Measurements from ENCODE around the gene MARK2. TPM values are rescaled to one million over a fixed set of nuclear protein-coding genes. Genes with fewer than 3 reads are reported as not detected.

MARK2 gene
- total RNA-seq, 2 experiments from 2014 or later = 18.4 to 21.0 TPM

DNA sequence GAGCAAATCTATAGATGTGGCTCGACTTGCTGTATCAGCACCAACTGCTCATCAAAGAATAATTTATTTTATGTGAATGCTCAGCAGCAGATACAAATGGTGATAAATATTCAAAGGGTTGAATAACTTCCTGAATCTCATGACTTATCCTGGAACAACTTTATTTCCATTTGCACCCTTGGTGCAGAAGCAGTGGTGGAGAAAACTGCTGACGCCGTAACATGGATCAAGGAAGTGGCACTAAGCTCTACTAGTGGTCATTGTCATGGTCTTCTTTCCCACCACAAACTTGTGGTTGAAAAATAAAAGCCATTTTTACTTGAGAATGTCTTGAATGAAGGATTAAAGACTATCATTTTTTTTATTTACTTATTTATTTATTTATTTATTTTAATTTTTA, 14.6 kb downstream of the MARK2 start:
- H3K9me3 Mint-ChIP-seq = no peaks in the 10 kb centered on the region
- peaks cover 63% of the 10 kb centered on the region for H3K4me1 ChIP-seq (ENCODE audit: insufficient read depth, low read length)
- no peaks in the 10 kb centered on the region for H3K27me3 Mint-ChIP-seq
- peaks cover 52% of the 10 kb centered on the region for H3K36me3 Mint-ChIP-seq (ENCODE audit: low read depth)
- no peaks in the 10 kb centered on the region for H3K27me3 ChIP-seq (ENCODE audit: control insufficient read depth in 1 of 2, insufficient read depth in 2 of 2, low read length in 2 of 2)
- H3K4me3 ChIP-seq (ENCODE audit: low read length) = no peak overlapping the region
- peaks cover 62% of the 10 kb centered on the region for H3K4me1 Mint-ChIP-seq (ENCODE audit: low read depth)
- no peak overlapping the region for H3K4me3 Mint-ChIP-seq
- TF ChIP-seq, protein P1, sequence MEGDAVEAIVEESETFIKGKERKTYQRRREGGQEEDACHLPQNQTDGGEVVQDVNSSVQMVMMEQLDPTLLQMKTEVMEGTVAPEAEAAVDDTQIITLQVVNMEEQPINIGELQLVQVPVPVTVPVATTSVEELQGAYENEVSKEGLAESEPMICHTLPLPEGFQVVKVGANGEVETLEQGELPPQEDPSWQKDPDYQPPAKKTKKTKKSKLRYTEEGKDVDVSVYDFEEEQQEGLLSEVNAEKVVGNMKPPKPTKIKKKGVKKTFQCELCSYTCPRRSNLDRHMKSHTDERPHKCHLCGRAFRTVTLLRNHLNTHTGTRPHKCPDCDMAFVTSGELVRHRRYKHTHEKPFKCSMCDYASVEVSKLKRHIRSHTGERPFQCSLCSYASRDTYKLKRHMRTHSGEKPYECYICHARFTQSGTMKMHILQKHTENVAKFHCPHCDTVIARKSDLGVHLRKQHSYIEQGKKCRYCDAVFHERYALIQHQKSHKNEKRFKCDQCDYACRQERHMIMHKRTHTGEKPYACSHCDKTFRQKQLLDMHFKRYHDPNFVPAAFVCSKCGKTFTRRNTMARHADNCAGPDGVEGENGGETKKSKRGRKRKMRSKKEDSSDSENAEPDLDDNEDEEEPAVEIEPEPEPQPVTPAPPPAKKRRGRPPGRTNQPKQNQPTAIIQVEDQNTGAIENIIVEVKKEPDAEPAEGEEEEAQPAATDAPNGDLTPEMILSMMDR (IDR thresholded peaks at IDR 0.05) = no peak
- peaks cover 11% of the 10 kb centered on the region for H3K36me3 ChIP-seq (ENCODE audit: insufficient read depth, low read length)
- intact Hi-C loops (cut with DNase I, micrococcal nuclease) = no loop called here
- H3K27ac ChIP-seq (ENCODE audit: low read depth in 1 of 2, low read length in 2 of 2) = no peak overlapping the region
- CTCF ChIA-PET = interaction anchor here (0.7 kb wide), 1 partner anchor 29 kb away, joined by 3 read pairs; no protein-coding TSS in a partner anchor
- POLR2A ChIA-PET = interaction anchor here (1.1 to 1.8 kb wide), 2 partner anchors 35 to 38 kb away, joined by 3 to 5 read pairs; no protein-coding TSS in a partner anchor
- H3K9me3 ChIP-seq (ENCODE audit: control insufficient read depth in 1 of 2, insufficient read depth in 1 of 2, low read length in 2 of 2) = no peaks in the 10 kb centered on the region
- no peak for DNase-seq
- H3K27ac Mint-ChIP-seq = peak overlapping the region; percentile 81
- no peak for ATAC-seq (ENCODE audit: poor library complexity)

DNA sequence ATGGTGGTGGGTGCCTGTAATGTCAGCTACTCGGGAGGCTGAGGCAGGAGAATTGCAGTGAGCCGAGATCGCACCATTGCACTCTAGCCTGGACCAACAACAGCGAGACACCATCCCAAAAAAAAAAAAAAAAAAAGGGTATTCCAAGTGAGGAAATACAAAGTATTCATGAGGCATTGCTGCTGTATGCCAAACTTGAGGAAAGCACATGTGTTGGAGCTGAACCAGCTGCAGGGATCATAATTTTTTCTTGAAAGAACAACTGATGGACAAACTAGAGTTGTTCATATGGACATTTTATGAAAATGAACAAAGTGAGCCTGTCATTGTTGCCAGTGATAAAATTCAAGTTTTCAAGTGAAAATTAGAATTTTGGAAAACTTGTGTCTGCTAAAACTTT, 15.8 kb downstream of the MARK2 start:
- ATAC-seq (ENCODE audit: poor library complexity) (no peak), DNase-seq (no peak)
- Histone ChIP-seq H3K9me3 (ENCODE audit: control insufficient read depth in 1 of 2, insufficient read depth in 1 of 2, low read length in 2 of 2) (no peaks in the 10 kb centered on the region), H3K4me1 (ENCODE audit: insufficient read depth, low read length) (peaks cover 58% of the 10 kb centered on the region), H3K27ac (ENCODE audit: low read depth in 1 of 2, low read length in 2 of 2) (no peak overlapping the region), H3K27me3 (ENCODE audit: control insufficient read depth in 1 of 2, insufficient read depth in 2 of 2, low read length in 2 of 2) (no peaks in the 10 kb centered on the region), H3K36me3 (ENCODE audit: insufficient read depth, low read length) (peaks cover 16% of the 10 kb centered on the region), H3K4me3 (ENCODE audit: low read length) (no peak overlapping the region)
- no peaks in the 10 kb centered on the region for H3K9me3 Mint-ChIP-seq
- ChIA-PET POLR2A (no interaction called here), CTCF (no interaction called here)
- intact Hi-C loops (cut with DNase I, micrococcal nuclease) = no loop called here
- H3K36me3 Mint-ChIP-seq (ENCODE audit: low read depth) = peaks cover 52% of the 10 kb centered on the region
- H3K27ac Mint-ChIP-seq = peak overlapping the region; percentile 66
- TF ChIP-seq, protein P1 (IDR thresholded peaks at IDR 0.05) = no peak
- peaks cover 58% of the 10 kb centered on the region for H3K4me1 Mint-ChIP-seq (ENCODE audit: low read depth)
- no peaks in the 10 kb centered on the region for H3K27me3 Mint-ChIP-seq
- H3K4me3 Mint-ChIP-seq = no peak overlapping the region

DNA sequence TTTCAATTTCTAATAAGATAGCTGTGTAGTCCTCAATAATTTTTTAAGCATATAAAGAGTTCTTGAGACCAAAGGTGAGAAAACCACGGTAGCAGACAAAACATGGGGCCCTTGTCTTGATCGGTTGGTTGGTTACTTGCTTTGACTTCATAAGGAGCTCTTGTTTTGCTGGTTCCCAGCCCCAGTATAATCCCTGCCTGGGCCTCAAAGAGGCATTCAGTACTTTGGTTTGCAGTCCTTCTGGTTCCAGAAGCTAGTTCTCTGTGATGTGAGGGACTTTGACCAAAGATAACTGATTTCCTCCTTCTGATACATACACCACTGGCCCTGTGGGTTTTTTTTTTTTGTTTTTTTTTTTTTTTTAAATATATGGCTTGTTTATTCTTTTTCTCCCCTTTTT, 17.1 kb downstream of the MARK2 start:
- peak in 2 of 14 experiments; percentile 33 to 37 for DNase-seq
- Histone ChIP-seq H3K27me3 (ENCODE audit: control insufficient read depth in 1 of 2, insufficient read depth in 2 of 2, low read length in 2 of 2) (no peaks in the 10 kb centered on the region), H3K4me3 (ENCODE audit: low read length) (no peak overlapping the region), H3K4me1 (ENCODE audit: insufficient read depth, low read length) (peaks cover 49% of the 10 kb centered on the region), H3K9me3 (ENCODE audit: control insufficient read depth in 1 of 2, insufficient read depth in 1 of 2, low read length in 2 of 2) (no peaks in the 10 kb centered on the region), H3K36me3 (ENCODE audit: insufficient read depth, low read length) (peaks cover 23% of the 10 kb centered on the region), H3K27ac (ENCODE audit: low read depth in 1 of 2, low read length in 2 of 2) (peak overlapping the region in 1 of 2 donors; percentile 46)
- intact Hi-C loops (cut with DNase I, micrococcal nuclease) = no loop called here
- TF ChIP-seq, protein P1 (IDR thresholded peaks at IDR 0.05) = no peak
- POLR2A ChIA-PET = interaction anchor here (1.2 kb wide), 1 partner anchor 10 kb away, joined by 7 read pairs; no protein-coding TSS in a partner anchor
- Mint-ChIP-seq H3K36me3 (ENCODE audit: low read depth) (peaks cover 43% of the 10 kb centered on the region), H3K27ac (peak overlapping the region; percentile 66), H3K4me3 (no peak overlapping the region), H3K27me3 (no peaks in the 10 kb centered on the region), H3K9me3 (no peaks in the 10 kb centered on the region), H3K4me1 (ENCODE audit: low read depth) (peaks cover 48% of the 10 kb centered on the region)
- CTCF ChIA-PET = interaction anchor here (0.7 kb wide), 4 partner anchors 26 to 1069 kb away, joined by 3 read pairs; no protein-coding TSS in a partner anchor
- ATAC-seq (ENCODE audit: poor library complexity) = no peak

All from CD4-positive, alpha-beta T cell (primary cell).